NCI-H1048 (cell line): Measurements from ENCODE around the gene MID2.
"Not testable (repeated sequence)": the region's sequence is repeated elsewhere in the genome, so short reads cannot be mapped to it uniquely, and the experiment has no call there.

Experiments
- DNase-seq: peaks from one replicate; lab custom pipeline; 2025; lab: John Stamatoyannopoulos, UW

The MID2 gene, protein sequence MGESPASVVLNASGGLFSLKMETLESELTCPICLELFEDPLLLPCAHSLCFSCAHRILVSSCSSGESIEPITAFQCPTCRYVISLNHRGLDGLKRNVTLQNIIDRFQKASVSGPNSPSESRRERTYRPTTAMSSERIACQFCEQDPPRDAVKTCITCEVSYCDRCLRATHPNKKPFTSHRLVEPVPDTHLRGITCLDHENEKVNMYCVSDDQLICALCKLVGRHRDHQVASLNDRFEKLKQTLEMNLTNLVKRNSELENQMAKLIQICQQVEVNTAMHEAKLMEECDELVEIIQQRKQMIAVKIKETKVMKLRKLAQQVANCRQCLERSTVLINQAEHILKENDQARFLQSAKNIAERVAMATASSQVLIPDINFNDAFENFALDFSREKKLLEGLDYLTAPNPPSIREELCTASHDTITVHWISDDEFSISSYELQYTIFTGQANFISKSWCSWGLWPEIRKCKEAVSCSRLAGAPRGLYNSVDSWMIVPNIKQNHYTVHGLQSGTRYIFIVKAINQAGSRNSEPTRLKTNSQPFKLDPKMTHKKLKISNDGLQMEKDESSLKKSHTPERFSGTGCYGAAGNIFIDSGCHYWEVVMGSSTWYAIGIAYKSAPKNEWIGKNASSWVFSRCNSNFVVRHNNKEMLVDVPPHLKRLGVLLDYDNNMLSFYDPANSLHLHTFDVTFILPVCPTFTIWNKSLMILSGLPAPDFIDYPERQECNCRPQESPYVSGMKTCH

DNA sequence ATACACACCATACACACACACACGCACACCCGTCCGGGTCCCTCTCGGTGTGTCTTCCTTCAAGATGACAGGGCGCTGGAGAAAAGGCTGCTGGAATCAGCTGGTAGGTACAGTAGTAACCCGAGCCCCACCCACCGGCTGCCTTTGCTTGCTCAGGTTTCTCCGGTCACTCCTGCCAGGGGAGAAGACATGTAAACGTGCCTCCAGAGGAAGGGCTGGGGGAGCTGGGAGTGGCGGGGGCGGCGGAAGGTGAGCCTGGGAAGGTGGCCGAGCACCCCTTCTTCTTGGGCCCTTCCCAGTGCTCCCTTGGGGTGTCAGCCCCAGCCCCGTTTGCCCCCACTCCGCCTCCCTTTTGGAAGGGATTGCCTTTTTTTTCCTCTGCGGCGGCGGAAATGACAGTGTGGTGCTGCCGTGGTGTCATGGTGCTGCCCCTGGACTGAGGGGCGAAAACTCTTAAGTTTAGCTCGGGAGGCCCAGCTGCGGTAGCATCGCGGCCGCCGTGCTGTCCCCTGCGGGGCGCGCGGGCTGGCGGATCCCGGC lies at the start of gene MID2:
Gene MID2, plus strand, starts transcription at position 169 of the 540 bp plus-strand sequence. CDS start 561 bp downstream, outside the sequence.
- DNase-seq: peak; percentile 25

DNA sequence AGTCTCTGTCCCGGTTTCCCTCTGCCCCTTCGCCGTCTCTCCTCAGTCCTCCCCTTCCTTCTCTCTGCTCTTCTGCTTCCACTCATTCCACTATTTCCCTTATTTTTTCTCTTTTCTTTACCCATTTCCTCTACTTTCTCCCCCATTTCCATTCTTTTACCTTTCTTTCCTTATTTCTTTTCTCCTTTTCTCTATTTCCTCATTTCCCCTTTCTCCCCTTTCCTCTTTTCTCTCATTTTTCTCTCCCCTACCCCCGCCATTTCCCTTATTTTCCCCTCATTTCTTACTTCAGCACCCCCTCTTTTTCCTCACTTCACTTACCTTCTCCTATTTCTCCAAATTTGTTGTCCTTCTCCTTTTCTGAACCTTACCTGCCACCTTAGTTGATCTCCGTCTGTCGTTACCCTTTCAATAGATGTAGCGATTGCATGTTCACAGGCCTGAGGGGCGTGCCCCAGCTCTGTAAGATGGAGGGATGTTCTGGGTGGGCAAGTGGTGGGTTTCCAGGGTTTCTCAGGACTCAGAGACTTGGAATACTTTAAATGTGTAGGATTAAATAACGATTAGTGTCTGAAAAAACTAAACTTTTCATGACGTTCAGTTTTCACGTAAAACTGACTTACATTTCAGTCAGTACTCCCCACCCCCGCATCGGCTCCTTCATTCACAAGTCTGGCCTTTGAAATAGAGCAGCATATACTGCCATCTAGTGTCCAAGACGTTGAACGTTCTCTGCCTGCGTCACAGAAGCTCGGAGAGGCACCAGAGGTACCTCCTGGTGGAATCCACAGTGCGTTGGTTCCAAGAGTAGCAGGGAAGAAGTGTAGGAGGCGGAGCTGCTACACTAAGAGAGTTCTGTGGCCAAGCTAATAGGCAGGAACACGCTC lies 48.8 kb upstream of the MID2 start:
- DNase-seq: peak; percentile 51

GRCh38 chrX:107777536-107777832 lies 48.2 kb upstream of the MID2 start, which contains the start of gene NCBP2L:
TSS of gene NCBP2L (plus strand) at chrX:107777733. CDS start at chrX:107794221, 16,488 bp downstream.
- no peak for DNase-seq

DNA sequence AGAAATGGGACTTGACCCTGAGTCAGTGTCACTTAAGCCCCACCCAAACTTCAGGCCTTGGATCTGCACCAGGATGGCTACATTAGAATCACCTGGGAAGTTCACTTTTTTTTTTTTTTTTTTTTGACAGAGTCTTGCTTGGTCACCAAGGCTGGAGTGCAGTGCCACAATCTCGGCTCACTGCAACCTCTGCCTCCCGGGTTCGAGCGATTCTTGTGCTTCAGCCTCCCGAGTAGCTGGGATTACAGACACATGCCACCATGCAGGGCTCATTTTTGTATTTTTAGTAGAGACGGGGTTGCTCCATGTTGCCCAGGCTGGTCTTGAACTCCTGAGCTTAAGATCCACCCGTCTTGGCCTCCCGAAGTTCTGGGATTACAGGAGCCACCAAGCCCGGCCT lies 45.1 kb upstream of the MID2 start:
- no peak for DNase-seq

DNA sequence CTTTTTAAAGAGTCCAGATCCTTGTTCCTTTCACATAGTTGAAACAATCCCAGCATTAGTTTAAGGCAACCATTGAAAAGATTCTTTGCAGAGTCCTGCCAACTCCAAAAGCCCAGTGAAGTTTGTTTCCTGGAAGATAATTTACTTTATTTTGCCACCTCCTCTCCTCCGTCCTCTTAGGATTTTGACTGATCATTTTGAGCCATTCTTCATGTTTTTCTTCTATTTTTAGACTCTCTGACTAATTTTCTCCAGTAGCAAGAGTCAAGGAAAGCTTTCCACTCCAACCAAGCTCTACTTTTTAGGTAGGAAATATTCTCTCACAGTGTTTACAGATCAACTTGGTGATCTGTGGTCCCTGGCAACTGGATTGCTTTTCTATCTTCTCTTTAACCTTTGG lies 37.8 kb upstream of the MID2 start:
- no peak for DNase-seq

GRCh38 chrX:107804427-107804826 lies 21.2 kb upstream of the MID2 start:
- DNase-seq: no peak

- no peak for DNase-seq
Observed at GRCh38 chrX:107805179-107805578, 20.5 kb upstream of the MID2 start.

- not testable (repeated sequence) for DNase-seq
Observed at GRCh38 chrX:107810053-107810452, 15.6 kb upstream of the MID2 start.

- DNase-seq: no peak
Observed at GRCh38 chrX:107818900-107819521, 6.7 kb upstream of the MID2 start.

- no peak for DNase-seq
Observed at GRCh38 chrX:107823042-107823441, 2.6 kb upstream of the MID2 start.

- no peak for DNase-seq
Observed at GRCh38 chrX:107823456-107823855, 2.2 kb upstream of the MID2 start.

- no peak for DNase-seq
Observed at GRCh38 chrX:107826238-107827029, 768 bp downstream of the MID2 start.

DNA sequence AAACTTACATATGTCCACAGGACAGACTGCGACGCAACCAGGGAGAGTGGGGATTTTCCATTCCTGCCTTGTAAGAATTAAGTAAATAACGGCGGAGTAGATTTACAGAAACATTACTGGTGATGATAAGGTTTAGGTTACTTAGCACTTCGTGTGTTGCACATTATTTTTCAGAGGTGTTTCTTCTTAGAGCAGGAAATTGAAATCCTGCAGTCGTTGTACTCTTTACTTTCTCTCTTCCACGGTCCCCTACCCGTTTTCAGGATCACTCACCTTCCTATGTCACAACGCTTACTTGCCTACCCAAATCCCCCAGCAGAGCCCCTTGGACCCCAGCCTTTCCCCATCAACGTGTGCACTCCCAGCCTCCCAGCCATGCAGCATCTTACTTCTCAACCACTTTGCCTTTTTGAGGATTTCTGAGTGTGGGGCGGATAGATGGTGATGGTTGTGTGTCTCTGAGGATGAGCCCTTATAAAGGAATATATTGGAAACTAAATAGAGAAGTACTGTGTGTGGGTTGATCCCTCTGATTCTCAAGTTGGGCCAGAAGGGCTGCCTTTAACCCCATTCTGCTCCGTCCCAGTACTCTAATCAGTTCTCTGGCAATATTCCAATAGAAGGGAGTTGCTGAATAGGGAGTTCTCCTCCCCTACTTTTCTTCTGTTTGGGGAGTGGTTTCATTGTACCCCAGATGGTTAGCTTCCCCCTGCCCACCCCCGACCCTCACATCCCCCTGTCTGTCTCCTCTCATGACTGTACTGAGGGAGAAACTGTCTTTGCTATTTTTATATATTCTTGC lies 1.6 kb downstream of the MID2 start:
- no peak for DNase-seq

DNA sequence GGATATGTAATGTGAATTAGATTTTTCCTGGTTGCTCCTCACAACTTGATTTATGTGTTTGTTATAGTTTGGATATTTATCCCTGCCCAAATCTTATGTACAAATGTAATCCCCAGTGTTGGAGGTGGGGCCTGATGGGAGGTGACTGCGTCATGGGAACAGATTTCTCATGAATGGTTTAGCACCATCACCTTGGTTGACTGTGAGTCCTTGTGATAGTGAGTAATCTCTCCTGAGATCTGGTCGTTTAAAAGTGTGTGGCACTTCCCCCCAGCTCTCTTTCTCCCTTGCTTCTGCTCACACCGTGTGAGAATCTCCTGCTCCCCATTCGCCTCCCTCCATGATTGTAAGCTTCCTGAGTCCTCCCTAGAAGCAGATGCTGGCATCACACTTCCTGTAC lies 2.2 kb downstream of the MID2 start:
- no peak for DNase-seq

GRCh38 chrX:107829878-107830277 lies 4.2 kb downstream of the MID2 start:
- DNase-seq: no peak

- no peak for DNase-seq
Observed at GRCh38 chrX:107831071-107831730, 5.5 kb downstream of the MID2 start.

DNA sequence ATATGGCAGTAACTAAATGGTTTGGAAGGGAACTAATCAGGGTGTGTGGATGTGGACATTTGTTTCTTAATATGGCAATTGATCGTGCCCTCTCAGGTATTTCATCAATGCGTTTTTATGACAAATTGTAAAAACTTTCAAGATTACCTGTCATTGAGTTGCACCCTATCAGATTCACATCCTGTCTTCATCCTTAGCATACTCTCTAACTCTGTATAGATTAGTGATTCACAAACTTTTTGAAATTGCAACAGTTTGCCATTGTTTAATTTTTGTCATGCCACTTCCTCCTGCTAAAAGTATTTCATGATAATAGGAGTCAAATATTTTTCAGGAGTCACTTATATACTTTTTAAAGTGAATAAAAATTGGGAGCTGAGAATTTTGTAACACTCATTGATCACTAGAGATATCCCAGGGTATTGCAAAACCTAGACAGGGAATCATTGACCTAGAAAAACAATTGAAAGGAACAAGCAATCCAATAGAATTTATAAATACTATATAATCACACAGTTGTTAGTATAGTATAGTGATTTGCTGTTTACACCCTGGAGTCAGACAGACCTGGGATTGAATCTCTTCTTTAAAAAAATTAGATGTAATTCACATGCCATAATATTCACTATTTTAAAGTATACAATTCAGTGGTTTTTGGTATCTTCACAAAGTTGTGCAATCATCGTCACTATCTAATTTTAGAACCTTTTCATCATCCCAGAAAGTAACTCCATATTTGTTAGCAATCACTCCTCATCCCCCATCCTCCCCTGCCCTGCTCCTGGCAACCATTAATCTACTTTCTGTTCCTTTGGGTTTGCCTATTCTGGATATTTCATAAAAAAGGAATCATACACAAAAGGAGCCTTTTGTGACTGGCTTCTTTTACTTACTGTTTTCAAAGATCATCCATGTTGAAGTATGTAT lies 8.9 kb downstream of the MID2 start:
- DNase-seq: no peak

DNA sequence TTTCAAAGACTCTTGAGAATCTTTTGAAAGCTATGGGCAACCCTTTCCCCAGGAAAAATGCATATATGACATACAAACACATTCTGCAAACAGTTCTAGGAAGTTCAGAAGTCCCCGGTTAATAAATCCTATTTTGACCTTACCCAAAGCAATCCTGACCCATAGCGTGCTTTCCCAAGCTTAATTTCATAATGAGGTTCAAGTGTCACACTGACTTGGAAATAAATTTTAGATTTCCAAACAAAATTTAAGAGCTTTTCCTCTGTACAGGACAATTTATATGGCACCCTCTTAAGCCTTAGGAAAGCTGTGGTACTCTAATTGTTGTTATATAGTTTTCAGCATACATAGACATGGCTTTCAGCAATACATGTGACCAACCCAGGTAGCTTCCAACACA lies 11.3 kb downstream of the MID2 start:
- no peak for DNase-seq
